GM03348 (cell line): Measurements from ENCODE around the gene TULP4.
"Not testable (repeated sequence)": the region's sequence is repeated elsewhere in the genome, so short reads cannot be mapped to it uniquely, and the experiment has no call there.

Source experiments
- DNase-seq: peaks from one replicate; pipeline ENCODE4 v3.0.0; 2012; ENCODE audit warnings: low spot score

TULP4 gene

DNA sequence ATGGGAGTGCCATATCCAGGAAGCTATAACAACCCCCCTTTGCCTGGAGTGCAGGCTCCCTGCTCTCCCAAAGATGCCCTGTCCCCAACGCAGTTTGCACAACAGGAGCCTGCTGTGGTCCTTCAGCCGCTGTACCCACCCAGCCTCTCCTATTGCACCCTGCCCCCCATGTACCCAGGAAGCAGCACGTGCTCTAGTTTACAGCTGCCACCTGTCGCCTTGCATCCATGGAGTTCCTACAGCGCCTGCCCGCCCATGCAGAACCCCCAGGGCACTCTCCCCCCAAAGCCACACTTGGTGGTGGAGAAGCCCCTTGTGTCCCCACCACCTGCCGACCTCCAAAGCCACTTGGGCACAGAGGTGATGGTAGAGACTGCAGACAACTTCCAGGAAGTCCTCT is 191.0 kb downstream of the TULP4 start:
- DNase-seq = no peak

DNA sequence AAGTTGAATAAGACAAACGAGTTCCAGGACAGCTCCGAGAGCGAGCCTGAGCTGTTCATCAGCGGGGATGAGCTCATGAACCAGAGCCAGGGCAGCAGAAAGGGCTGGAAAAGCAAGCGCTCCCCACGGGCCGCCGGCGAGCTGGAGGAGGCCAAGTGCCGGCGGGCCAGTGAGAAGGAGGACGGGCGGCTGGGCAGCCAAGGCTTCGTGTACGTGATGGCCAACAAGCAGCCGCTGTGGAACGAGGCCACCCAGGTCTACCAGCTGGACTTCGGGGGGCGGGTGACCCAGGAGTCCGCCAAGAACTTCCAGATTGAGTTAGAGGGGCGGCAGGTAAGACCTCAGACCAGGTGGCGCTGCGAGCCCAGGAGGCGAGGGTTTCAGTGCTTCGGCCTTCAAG is 191.6 kb downstream of the TULP4 start:
- no peak for DNase-seq

DNA sequence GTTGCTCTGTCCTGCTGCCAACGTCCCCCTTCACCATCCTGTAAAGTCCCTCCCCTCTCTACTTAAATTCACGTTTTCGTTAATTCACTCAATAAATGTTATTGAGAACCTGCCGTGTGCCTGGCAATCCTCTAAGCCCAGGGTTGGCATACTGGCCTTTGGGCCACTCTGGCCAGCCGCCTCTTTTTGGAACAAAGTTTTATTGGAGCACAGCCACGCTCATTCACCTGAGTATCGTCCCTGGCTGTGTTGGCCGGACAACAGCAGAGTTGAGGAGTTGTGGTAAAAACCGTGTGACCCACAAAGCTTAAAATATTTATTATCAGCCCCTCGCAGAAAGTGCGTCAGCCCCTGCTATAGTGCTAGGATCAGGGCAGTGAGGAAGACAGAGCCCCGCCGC is 192.9 kb downstream of the TULP4 start:
- no peak for DNase-seq

DNA sequence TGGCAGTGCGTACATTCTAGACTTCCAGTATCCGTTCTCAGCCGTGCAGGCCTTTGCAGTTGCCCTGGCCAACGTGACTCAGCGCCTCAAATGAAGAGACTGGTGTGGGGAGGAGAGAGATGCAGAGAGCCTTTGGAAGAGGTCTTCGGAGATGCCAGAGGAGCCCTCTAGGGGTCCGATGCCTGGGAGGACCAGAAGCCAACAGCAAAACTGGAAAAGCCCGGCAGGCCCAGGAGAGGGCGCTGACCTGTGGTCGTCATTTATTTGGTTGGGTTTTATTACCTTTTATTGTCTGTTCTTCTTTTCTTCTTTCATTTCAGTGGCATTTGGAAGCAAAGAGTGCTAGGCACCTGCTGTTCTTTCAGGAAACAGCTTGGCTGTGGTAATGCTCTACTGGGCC is 194.3 kb downstream of the TULP4 start:
- no peak for DNase-seq

DNA sequence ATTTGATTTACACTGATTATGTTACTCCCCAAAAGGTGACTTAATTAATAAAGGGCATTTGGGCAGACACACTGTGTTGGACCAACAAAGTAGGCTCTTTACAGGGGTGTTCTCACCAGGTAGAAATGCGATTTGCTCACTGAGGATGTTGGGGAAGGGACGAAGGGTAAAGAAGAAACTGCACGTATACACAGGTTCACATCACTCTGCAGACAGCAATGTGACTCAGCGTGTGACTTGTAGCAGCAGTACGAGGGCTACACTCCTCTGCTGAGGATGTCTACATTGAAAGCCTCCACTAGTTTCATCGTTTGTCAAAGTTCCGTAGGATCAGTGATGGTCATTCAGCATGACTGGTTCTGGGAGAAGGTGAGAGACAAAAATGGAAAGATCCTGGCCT is 194.9 kb downstream of the TULP4 start:
- no peak for DNase-seq

DNA sequence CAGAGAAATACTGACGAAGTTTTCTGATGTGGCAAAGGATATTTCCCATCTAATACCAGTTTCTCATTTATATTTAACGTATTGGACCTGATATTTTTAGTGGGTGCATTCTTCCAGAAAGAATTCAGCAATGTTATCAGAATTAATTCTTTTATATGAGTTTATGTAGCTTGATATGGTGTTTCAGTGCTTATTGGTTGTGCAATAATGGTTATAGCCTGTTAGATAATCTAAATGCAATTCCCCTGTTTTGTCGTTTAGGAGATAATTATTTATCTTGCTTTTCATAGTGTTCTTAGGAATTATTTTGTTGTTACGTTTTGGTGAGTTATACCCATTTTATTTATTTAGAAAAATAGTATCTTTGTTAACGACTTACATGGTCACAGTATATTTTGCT is 196.2 kb downstream of the TULP4 start:
- DNase-seq = no peak

DNA sequence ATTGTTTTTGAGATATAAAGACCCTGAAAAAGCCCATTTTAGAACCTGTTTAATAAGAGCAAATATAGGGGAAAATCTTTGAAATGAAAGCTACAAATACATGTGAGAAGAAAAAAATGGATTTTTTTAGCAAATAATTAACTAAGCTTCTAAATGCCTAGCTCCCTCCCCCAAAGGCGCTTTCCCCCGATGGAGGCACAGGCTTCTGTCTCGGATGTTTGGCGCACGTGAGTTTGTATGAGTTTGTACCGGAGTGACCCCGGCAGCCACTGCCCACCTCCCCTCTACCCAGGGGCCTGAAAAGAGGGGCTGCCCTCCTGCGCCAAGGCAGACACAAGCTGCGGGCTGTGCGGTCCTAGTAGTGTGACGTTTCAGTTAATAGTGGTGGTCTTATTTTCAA is 197.2 kb downstream of the TULP4 start:
- DNase-seq = no peak

DNA sequence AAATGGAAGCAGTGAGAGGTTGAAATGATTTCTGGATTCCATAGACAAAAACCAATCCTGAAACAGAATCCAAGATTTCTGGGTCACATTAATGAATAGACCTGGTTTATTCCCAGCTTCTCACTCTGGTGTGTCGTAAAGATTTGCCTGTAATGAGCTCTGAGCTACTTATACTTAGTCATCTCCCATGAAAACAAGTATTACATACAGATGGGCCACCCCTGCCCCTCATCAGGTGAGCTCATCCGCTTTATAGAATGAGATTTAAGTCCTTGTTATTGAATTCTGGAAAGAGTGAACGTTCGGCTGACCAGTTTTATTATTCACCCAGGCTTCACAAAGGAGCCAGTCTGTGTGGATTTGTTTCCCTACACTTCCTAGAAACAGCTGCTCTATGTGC is 200.5 kb downstream of the TULP4 start:
- no peak for DNase-seq

DNA sequence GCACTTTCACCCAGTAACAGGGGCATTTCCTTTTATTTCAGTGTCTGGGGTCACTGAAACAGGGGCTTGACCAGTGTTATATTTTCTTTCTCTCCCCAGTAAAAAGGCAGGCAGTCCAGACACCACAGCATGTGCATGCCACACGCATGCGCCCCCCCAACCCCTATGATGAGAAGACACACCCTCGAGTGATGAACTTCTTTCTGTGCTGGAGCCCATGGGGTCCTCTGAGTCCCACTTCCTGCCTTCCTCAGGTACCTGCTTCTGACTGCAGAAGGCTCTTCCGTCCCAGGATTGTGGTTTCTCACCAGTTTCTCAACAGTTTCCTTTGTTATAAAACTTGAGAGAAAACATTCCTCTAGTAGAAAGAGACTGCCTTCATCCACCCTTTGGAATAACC is 201.9 kb downstream of the TULP4 start:
- DNase-seq = no peak

DNA sequence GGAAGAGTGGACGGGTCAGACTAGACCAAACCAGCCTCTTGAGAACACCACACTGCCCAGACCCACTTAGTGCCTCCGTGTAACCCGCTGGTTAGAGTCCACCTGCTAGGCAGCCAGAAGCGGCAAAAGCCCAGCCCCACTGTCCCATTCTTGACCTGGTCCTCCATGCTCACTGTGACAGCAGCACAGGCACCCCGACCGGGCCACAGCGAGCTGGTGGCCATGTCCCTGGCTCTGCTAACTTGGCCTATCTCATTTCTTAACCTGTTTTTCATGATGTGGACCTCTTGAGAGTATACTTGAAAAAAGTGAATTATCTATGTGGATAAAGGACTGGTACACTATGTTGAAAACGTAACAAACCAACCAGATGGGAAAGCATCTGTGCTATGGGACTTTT is 202.7 kb downstream of the TULP4 start:
- DNase-seq = no peak

DNA sequence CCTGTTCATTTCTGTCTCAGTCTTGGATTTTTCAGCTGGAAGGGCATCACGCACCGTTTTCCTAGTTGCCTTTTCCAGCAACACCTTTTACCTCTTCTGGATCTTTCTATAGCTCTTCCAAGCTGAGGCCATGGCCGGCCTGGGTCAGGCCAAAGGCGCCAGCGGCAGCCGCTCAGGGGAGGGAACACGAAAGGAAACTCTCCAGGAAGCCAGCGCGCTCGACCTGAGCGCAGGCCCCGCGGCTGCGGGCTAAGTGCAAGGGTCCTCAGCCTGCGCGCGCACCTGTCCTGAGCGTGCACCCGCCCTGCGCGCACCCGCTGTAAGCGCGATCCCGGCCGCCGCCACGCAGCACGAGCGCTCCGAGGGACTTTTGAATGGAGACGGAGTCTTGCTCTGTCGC is 203.8 kb downstream of the TULP4 start:
- no peak for DNase-seq

DNA sequence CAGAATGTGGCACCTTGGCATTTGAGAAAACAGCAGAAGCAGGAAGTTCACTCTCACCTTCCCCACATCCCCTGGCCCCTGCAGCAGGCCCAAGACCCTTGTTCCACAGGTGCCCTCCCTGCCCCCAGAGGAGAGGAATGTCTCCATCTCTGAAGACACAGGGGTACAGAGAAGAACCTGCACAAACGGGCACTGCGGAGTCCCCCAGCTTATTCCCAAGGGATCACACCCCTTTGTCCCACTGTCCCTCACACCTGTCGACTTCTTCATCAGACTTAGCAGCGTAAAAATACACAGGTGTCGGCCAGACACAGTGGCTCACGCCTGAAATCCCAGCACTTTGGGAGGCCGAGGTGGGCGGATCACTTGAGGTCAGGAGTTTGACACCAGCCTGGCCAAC is 204.8 kb downstream of the TULP4 start:
- no peak for DNase-seq

DNA sequence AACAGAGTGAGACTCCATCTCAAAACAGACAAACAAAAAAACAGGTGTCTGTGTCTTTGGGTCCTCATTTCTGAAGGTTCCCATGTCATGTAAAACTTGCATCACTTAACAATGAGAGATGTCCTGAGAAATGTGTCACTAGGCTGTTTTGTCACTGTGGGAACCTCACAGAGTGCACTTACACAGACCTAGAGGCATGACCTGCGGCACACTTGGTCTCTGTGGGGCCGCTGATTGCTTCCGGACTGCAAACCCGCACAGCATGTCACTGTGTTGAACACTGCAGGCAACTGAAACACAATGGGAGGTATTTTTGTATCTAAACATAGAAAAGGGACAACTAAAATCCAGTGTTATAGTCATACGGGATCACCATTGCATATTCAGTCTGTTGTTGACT is 205.3 kb downstream of the TULP4 start:
- DNase-seq = no peak

DNA sequence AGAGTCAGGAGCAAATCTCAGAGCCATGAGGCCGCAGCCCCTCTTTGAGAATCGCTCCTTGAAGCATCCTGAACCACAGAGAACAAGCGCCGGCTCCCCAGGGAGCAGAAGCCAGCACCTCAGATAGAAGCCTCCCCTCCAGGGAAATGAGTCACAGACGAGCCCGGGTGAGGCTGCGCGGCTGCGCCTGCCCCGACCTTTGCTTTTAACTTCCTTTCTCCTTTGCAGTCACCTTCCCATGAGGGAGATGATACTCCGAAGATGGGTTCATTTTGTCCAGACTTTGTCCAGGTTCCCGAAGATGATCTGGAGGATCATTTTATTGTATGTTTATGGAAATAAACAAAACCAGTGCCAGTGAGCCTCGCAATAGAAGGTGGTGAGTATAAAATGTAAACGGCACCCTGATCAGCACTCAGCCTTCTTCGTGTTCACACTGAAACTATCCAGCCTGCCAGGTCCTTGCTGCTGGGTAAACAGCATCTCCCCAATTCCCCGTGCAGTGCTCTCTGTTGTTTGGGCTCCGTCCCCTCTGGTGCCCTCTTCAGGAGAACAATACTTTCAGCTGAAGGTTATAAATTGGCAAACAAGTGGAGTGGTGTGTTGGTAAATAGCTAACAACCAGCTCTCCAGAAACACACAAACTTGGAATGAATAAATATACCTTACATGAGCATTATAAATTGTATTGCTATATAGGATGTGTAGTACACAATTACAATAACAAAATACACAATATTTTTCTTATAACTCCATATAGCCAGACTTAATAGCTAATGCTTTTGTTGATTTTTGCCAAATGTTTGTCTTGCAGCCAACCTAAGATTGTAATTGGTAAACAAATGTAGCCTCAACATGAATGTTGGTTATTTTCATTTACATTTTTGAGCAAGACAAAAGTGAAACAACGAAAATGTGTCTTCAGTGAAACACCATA is 206.2 kb downstream of the TULP4 start:
- DNase-seq = peak; percentile 89

DNA sequence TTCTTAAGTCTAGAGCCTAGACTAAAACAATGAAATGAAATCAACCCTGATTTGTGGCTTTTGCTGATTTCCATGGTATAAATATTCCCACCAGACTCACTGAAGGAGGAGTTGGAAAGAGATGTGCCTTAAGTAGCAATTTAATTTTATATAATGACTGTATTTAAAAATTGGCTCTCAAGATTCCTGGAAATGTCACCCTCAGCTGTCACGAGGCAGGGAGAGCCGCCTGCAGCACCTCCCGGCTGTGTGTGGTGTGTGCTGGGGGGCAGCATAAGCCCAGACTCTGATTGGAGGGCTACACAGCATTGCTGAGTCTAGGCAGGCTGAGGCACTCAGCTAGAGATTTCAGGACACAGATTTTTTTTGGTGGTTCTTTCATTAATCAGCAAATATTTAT is 207.0 kb downstream of the TULP4 start:
- no peak for DNase-seq

DNA sequence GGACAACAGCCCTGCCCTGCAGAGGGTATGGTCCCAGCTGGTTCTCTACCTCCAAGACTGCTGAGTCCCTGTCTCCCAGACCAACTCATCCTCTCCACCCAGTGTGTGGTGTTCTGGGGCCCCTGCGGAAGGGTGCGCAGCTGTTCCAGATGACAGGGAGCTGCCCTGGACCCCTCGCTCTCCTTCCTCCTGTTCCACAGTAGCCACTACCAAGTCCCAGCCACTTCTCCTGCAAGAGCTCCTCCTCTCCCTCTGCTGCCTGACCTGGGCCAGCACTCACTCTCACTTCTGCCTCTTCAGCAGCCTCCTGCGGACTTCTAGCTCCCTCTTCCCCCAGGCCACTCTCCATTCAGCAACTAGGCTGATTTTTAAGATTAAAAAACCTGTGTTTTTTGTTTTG is 207.5 kb downstream of the TULP4 start:
- DNase-seq = no peak

DNA sequence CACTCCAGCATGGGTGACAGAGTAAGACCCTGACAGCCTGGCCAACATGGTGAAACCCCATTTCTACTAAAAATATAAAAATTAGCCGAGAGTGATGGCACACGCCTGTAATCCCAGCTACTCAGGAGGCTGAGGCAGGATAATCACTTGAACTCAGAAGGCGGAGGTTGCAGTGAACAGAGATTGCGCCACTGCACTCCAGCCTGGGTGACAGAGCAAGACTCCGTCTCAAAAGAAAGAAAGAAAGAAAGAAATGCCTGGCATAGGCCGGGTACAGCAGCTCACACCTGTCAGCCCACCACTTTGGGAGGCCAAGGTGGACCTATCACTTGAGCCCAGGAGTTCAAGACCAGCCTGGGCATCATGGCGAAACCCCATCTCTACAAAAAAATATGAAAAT is 208.7 kb downstream of the TULP4 start:
- not testable (repeated sequence) for DNase-seq

DNA sequence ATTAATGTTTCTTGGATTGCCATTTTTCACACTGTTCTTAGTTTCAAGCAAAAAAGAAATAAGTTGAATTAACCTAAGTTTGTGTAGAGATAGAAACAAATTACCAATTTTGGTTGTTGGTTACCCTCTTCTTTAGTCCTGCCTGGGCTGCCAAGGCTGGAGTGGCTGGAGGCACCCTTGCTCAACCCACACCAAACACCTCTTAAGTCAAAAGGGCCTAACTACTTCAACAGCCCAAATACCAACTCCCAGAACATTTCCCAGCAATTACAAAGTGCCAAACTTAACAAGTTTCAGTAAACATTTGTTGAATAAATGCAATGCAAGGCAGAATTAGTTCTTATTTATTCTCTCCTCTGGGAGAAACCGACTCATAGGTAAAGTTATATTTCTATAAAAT is 209.5 kb downstream of the TULP4 start:
- DNase-seq = no peak

DNA sequence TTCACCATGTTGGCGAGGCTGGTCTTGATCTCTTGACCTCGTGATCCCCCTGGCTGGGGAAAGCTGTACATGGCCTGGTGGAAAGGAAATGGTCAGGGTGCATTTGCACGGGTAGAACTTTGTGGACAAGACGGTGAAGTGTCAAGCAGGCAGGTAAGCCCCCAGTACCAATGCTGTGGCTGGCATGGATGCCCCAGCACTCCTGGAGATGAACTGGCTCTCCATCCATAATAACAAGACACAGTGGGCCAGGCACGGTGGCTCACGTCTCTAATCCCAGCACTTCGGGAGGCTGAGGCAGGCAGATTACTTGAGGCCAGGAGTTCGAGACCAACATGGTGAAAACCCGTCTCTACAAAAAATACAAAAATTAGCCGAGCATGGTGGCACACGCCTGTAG is 210.4 kb downstream of the TULP4 start:
- no peak for DNase-seq

DNA sequence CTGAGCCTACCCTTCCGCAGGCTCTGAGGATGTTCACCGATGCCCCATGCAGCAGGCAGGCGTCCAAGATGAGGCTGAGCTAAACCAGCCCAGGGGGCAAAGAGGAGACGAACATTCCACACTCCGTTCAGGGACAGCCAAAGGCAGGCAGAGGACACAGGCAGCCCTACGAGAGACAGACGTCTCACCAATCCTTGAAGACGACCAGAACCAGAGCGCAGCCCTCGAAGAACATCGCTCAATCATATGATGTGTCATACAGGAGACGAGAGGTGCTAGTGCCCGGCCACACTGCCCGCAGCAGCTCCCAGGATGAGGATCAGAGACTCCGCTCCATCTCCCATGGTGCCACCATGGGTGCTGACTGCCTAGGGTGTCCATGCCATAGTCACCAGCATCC is 212.0 kb downstream of the TULP4 start:
- DNase-seq = no peak

DNA sequence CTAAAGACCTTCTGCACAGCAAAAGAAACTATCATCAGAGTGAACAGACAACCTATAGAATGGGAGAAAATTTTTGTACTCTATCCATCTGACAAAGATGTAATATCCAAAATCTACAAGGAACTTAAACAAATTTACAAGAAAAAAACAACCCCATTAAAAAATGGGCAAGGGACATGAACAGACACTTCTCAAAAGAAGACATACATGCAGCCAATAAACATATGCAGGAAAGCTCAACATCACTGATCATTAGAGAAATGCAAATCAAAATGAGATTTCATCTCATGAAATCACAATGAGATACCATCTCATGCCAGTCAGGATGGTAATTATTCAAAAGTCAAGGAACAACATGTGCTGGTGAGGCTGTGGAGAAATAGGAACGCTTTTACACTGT is 215.6 kb downstream of the TULP4 start:
- not testable (repeated sequence) for DNase-seq

DNA sequence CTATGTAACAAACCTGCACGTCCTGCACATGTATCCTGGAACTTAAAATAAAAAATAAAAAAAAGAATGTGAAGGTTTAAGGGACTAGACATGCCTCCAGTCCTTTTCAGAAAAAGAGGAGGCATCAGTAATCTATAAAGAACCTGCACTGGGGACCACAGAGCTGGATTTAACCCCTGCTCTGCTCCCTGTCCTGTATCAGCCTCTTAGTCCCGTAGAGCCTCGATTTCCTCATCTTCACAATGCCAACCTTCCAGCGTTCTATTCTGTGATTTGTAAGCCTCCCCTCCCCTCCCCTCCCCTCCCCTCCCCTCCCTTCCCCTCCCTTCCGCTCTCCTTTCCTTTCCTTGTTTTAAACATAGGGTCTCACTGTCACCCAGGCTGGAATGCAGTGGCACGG is 216.6 kb downstream of the TULP4 start:
- DNase-seq = no peak

DNA sequence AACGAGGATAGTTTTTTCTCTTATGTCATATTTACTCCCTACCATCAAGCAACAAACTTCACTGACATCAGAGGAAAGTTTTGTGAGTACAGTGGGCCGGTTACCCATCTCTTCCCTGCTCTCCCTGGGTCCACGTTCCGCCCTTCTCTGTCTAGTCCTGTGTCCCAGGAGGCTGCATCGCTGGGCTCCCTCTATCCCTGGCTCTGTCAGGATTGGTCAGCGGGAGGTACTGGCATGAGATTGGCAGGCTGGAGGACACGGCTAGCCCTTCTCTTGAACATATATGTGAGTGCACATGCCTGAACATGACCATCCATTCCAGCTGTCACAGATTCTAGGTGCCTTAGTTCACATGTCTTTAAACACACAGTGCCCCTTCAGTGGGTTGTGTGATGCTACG is 217.4 kb downstream of the TULP4 start:
- no peak for DNase-seq

DNA sequence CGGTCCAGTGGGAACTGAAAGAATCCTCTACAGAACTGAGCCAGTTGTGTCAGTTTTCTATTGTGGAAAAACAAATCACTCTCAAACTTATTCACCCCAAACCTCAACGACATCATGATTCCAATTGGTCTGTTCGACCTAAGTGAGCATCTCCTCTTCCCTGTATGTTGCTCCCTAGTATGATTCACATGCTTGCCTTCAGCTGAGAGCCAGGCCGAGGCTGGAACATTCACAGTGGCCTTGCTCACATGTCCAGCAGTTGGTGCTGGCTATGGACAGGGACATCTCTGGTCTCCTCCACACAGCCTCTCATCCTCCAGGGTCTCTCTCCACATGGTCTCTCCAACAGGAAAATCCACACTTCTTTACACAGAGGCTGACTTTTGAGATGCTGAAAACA is 219.3 kb downstream of the TULP4 start:
- no peak for DNase-seq
